Measurements from ENCODE around the gene DBX2. TPM values are rescaled to one million over a fixed set of nuclear protein-coding genes. Genes with fewer than 3 reads are reported as not detected.
"Not testable (repeated sequence)": the region's sequence is repeated elsewhere in the genome, so short reads cannot be mapped to it uniquely, and the experiment has no call there.

Gene DBX2
- not detected in 2 replicates for total RNA-seq (2014; rRNA removed; shearing (Covaris generic))
- polyA plus RNA-seq (2014; cell fraction: nucleus; rRNA removed): not detected in 2 replicates

GRCh38 chr12:45050751-45051571, at the start of gene DBX2:
Gene DBX2 (minus strand): TSS chr12:45051099. CDS start chr12:45050927, 172 bp downstream.
- no peak for DNase-seq (ENCODE audit: extremely low read depth, low read depth)

GRCh38 chr12:45098766-45099165, 47.9 kb upstream of the DBX2 start:
- no peak for DNase-seq (ENCODE audit: extremely low read depth, low read depth)

GRCh38 chr12:45095417-45095816, 44.5 kb upstream of the DBX2 start:
- DNase-seq (ENCODE audit: extremely low read depth, low read depth): not testable (repeated sequence)

GRCh38 chr12:45093051-45093450, 42.2 kb upstream of the DBX2 start:
- no peak for DNase-seq (ENCODE audit: extremely low read depth, low read depth)

- no peak for DNase-seq (ENCODE audit: extremely low read depth, low read depth)
Measured at GRCh38 chr12:45089411-45090075, 38.6 kb upstream of the DBX2 start.

- no peak for DNase-seq (ENCODE audit: extremely low read depth, low read depth)
Measured at GRCh38 chr12:45088608-45089007, 37.7 kb upstream of the DBX2 start.

GRCh38 chr12:45084248-45084647, 33.3 kb upstream of the DBX2 start:
- not testable (repeated sequence) for DNase-seq (ENCODE audit: extremely low read depth, low read depth)

GRCh38 chr12:45077251-45077650, 26.4 kb upstream of the DBX2 start:
- DNase-seq (ENCODE audit: extremely low read depth, low read depth): no peak

- no peak for DNase-seq (ENCODE audit: extremely low read depth, low read depth)
Measured at GRCh38 chr12:45076417-45077026, 25.6 kb upstream of the DBX2 start.

- DNase-seq (ENCODE audit: extremely low read depth, low read depth): no peak
Measured at GRCh38 chr12:45075587-45076282, 24.8 kb upstream of the DBX2 start.

- no peak for DNase-seq (ENCODE audit: extremely low read depth, low read depth)
Measured at GRCh38 chr12:45065125-45065626, 14.3 kb upstream of the DBX2 start.

GRCh38 chr12:45060976-45061375, 10.1 kb upstream of the DBX2 start:
- no peak for DNase-seq (ENCODE audit: extremely low read depth, low read depth)

- no peak for DNase-seq (ENCODE audit: extremely low read depth, low read depth)
Measured at GRCh38 chr12:45051572-45052125, 750 bp upstream of the DBX2 start.

GRCh38 chr12:45049912-45050750, 768 bp downstream of the DBX2 start:
- no peak for DNase-seq (ENCODE audit: extremely low read depth, low read depth)

GRCh38 chr12:45042599-45042998, 8.3 kb downstream of the DBX2 start:
- DNase-seq (ENCODE audit: extremely low read depth, low read depth): no peak

- DNase-seq (ENCODE audit: extremely low read depth, low read depth): no peak
Measured at GRCh38 chr12:45040977-45041376, 9.9 kb downstream of the DBX2 start.

GRCh38 chr12:45039757-45040156, 11.1 kb downstream of the DBX2 start:
- no peak for DNase-seq (ENCODE audit: extremely low read depth, low read depth)

GRCh38 chr12:45034861-45035265, 16.0 kb downstream of the DBX2 start:
- DNase-seq (ENCODE audit: extremely low read depth, low read depth): no peak

GRCh38 chr12:45017916-45018315, 33.0 kb downstream of the DBX2 start:
- no peak for DNase-seq (ENCODE audit: extremely low read depth, low read depth)
